HG03457 (cell line): ENCODE measurements around the gene HS6ST3.

Experiments used
- ATAC-seq: cut with Tn5 transposase; IDR thresholded peaks from one replicate; pipeline ENCODE4 v1.9.1; 2021; ENCODE audit warnings: moderate number of reproducible peaks; ENCODE audit not compliant: unreplicated experiment

The HS6ST3 gene

GRCh38 chr13:96527497-96527896, 437.6 kb downstream of the HS6ST3 start:
- ATAC-seq = no peak

GRCh38 chr13:96532804-96533203, 442.9 kb downstream of the HS6ST3 start:
- no peak for ATAC-seq

GRCh38 chr13:96533408-96533807, 443.5 kb downstream of the HS6ST3 start:
- ATAC-seq = no peak

- no peak for ATAC-seq
These were observed 449.9 kb downstream of the HS6ST3 start for GRCh38 chr13:96539791-96540190.

GRCh38 chr13:96540670-96541069, 450.8 kb downstream of the HS6ST3 start:
- ATAC-seq = no peak

GRCh38 chr13:96542986-96543385, 453.1 kb downstream of the HS6ST3 start:
- no peak for ATAC-seq

GRCh38 chr13:96544957-96545356, 455.1 kb downstream of the HS6ST3 start:
- no peak for ATAC-seq

GRCh38 chr13:96546463-96546862, 456.6 kb downstream of the HS6ST3 start:
- no peak for ATAC-seq

- no peak for ATAC-seq
These were observed 461.6 kb downstream of the HS6ST3 start for GRCh38 chr13:96551546-96551945.

- ATAC-seq = no peak
These were observed 462.7 kb downstream of the HS6ST3 start for GRCh38 chr13:96552559-96552958.

- no peak for ATAC-seq
These were observed 463.9 kb downstream of the HS6ST3 start for GRCh38 chr13:96553796-96554195.

GRCh38 chr13:96573563-96573962, 483.7 kb downstream of the HS6ST3 start:
- ATAC-seq = no peak

GRCh38 chr13:96575423-96576320, 485.8 kb downstream of the HS6ST3 start:
- ATAC-seq = no peak

- ATAC-seq = no peak
These were observed 491.8 kb downstream of the HS6ST3 start for GRCh38 chr13:96581741-96582140.

- no peak for ATAC-seq
These were observed 525.3 kb downstream of the HS6ST3 start for GRCh38 chr13:96615252-96615651.

GRCh38 chr13:96617528-96617927, 527.6 kb downstream of the HS6ST3 start:
- ATAC-seq = no peak

GRCh38 chr13:96621634-96622183, 531.8 kb downstream of the HS6ST3 start:
- ATAC-seq = no peak

GRCh38 chr13:96629331-96629730, 539.4 kb downstream of the HS6ST3 start:
- ATAC-seq = no peak

GRCh38 chr13:96632536-96633320, 542.8 kb downstream of the HS6ST3 start:
- no peak for ATAC-seq

- no peak for ATAC-seq
These were observed 546.2 kb downstream of the HS6ST3 start for GRCh38 chr13:96636001-96636709.

- no peak for ATAC-seq
These were observed 547.1 kb downstream of the HS6ST3 start for GRCh38 chr13:96637039-96637438.
